Measurements from ENCODE around the gene RALGAPB.

DNA sequence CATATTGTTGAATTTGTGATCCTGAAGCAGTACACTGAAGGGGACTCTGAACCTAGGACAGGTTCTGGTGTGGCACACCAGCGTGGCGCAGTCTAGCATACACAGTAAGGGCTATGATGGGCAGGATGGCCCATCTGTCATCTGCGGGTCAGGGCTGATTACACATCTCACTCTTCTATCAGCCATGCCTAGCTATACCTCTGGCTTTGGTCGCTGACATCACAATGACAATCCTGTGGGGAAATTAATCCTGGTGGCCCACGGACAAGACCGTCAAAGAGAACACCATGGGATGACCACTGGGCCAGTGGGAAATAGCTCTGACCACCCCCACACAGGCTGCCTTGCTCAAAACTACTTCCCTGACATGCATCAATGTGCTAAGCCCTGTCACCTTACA is 40.4 kb upstream of the RALGAPB start:
- TF ChIP-seq POLR2A (IDR thresholded peaks at IDR 0.05; ENCODE audit: low read length) (no peak), GATA1 (IDR thresholded peaks at IDR 0.05; ENCODE audit: low read depth, low read length) (no peak)

Measured in erythroblast (primary cell).